ENCODE data around the gene RFFL. TPM values are rescaled to one million over a fixed set of nuclear protein-coding genes. Genes with fewer than 3 reads are reported as not detected.

Gene RFFL
- total RNA-seq, 1 donor from 2014 or later, result 10.5 TPM

Other genes with a start within 250 kb of the RFFL start
- 1.8 TPM for gene CCT6B, start 102.2 kb downstream of the RFFL start, total RNA-seq
- 8.9 TPM for gene ZNF830, start 102.2 kb downstream of the RFFL start, total RNA-seq
- 15.2 TPM for gene LIG3, start 83.2 kb downstream of the RFFL start, total RNA-seq
- 4.4 TPM for gene RAD51D, start 56.2 kb upstream of the RFFL start, total RNA-seq
- gene FNDC8, start 57.9 kb upstream of the RFFL start, total RNA-seq, result not detected
- gene NLE1, start 78.6 kb upstream of the RFFL start, total RNA-seq, result 3.5 TPM
- 223 TPM for gene UNC45B, start 84.1 kb upstream of the RFFL start, total RNA-seq
- gene SLC35G3, start 130.7 kb upstream of the RFFL start, total RNA-seq, result not detected
- gene SLFN5, start 179.4 kb upstream of the RFFL start, total RNA-seq, result 11.4 TPM

Data from Right ventricle myocardium superior (tissue), 1 donor.